Measurements from ENCODE around the gene KMT2D. TPM values are rescaled to one million over a fixed set of nuclear protein-coding genes. Genes with fewer than 3 reads are reported as not detected.
A peak's percentile ranks its signal among the peaks of the same experiment; 100 is the strongest.

The KMT2D gene
- 53.2 TPM for polyA plus RNA-seq (ENCODE audit: insufficient read length)

- peak; percentile 96 for DNase-seq
Observed at GRCh38 chr12:49060237-49061156, at the start of gene KMT2D. Gene KMT2D, minus strand, starts transcription at chr12:49060794. Its CDS starts 5,470 bp downstream, at chr12:49055324.

GRCh38 chr12:49109641-49110463 is 49.3 kb upstream of the KMT2D start:
- peak; percentile 42 for DNase-seq

- peak; percentile 39 for DNase-seq
Observed at GRCh38 chr12:49108958-49109404, 48.4 kb upstream of the KMT2D start.

GRCh38 chr12:49105504-49106084 is 45.0 kb upstream of the KMT2D start:
- peak; percentile 47 for DNase-seq

GRCh38 chr12:49104822-49105221 is 44.2 kb upstream of the KMT2D start:
- DNase-seq: no peak

- no peak for DNase-seq
Observed at GRCh38 chr12:49100380-49100779, 39.8 kb upstream of the KMT2D start.

GRCh38 chr12:49098703-49099102 is 38.1 kb upstream of the KMT2D start:
- no peak for DNase-seq

- no peak for DNase-seq
Observed at GRCh38 chr12:49098035-49098451, 37.4 kb upstream of the KMT2D start.

GRCh38 chr12:49097381-49097780 is 36.8 kb upstream of the KMT2D start:
- no peak for DNase-seq

GRCh38 chr12:49094975-49095365 is 34.4 kb upstream of the KMT2D start:
- no peak for DNase-seq

- DNase-seq: no peak
Observed at GRCh38 chr12:49094160-49094974, 33.8 kb upstream of the KMT2D start, which contains the start of gene DHH. Gene DHH, minus strand, starts transcription at chr12:49094801. Its CDS starts 289 bp downstream, at chr12:49094512.

GRCh38 chr12:49093792-49094159 is 33.2 kb upstream of the KMT2D start:
- DNase-seq: no peak

- no peak for DNase-seq
Observed at GRCh38 chr12:49092816-49093406, 32.3 kb upstream of the KMT2D start.

- DNase-seq: no peak
Observed at GRCh38 chr12:49092086-49092815, 31.7 kb upstream of the KMT2D start.

- no peak for DNase-seq
Observed at GRCh38 chr12:49091836-49092085, 31.2 kb upstream of the KMT2D start.

GRCh38 chr12:49091056-49091835 is 30.7 kb upstream of the KMT2D start:
- DNase-seq: no peak

- no peak for DNase-seq
Observed at GRCh38 chr12:49089821-49090773, 29.5 kb upstream of the KMT2D start.

- no peak for DNase-seq
Observed at GRCh38 chr12:49088932-49089330, 28.3 kb upstream of the KMT2D start.
